Fibroblast of pulmonary artery (primary cell): ENCODE data around the gene ARHGEF12.

Source experiments
- DNase-seq: peaks from one replicate; pipeline ENCODE4 v3.0.0-alpha.2; 2010; ENCODE audit warnings: low read depth
- H3K4me3 ChIP-seq: replicated peaks from 2 replicates; pipeline ENCODE4 v1.5.1; 2011; ENCODE audit warnings: low read depth, mild to moderate bottlenecking, control low read depth, low read length, moderate library complexity
- CTCF ChIP-seq: IDR thresholded peaks from 2 replicates; pipeline ENCODE4 v1.5.1; 2011; ENCODE audit warnings: mild to moderate bottlenecking, control low read depth, low read length, inconsistent platforms; ENCODE audit errors: missing control alignments

The ARHGEF12 gene

DNA sequence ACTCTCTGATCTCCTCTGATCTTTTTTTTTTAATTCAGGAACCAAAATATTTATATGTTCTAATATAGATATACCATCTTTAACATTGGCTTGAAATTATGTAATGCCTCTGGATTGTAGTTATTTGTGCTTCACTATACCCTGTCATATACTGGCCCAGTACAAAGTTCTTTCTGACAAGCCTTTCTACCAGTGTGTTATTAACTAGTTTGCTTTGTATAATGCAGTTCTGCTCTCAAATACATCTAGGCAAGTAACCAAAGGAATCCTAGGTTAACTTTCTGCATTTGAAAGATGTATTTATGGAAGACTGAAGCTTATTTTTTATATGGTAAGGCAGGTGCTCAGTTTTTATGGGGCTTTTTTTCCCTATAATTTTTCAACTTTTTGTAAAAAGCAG, 36.1 kb downstream of the ARHGEF12 start:
- H3K4me3 ChIP-seq, result no peak overlapping the region
- no peak for DNase-seq
- no peak for TF ChIP-seq CTCF

- no peak for DNase-seq
- H3K4me3 ChIP-seq, result no peak overlapping the region
- no peak for TF ChIP-seq CTCF
Measured at GRCh38 chr11:120375076-120375475, 38.9 kb downstream of the ARHGEF12 start.

GRCh38 chr11:120376547-120377182, 40.5 kb downstream of the ARHGEF12 start:
- H3K4me3 ChIP-seq, result no peak overlapping the region
- no peak for DNase-seq
- no peak for TF ChIP-seq CTCF

- no peak for DNase-seq
- TF ChIP-seq CTCF, result no peak
- no peak overlapping the region for H3K4me3 ChIP-seq
Measured at GRCh38 chr11:120378474-120378873, 42.3 kb downstream of the ARHGEF12 start.

- no peak for TF ChIP-seq CTCF
- DNase-seq, result no peak
- H3K4me3 ChIP-seq, result no peak overlapping the region
Measured at GRCh38 chr11:120381401-120381800, 45.2 kb downstream of the ARHGEF12 start.

DNA sequence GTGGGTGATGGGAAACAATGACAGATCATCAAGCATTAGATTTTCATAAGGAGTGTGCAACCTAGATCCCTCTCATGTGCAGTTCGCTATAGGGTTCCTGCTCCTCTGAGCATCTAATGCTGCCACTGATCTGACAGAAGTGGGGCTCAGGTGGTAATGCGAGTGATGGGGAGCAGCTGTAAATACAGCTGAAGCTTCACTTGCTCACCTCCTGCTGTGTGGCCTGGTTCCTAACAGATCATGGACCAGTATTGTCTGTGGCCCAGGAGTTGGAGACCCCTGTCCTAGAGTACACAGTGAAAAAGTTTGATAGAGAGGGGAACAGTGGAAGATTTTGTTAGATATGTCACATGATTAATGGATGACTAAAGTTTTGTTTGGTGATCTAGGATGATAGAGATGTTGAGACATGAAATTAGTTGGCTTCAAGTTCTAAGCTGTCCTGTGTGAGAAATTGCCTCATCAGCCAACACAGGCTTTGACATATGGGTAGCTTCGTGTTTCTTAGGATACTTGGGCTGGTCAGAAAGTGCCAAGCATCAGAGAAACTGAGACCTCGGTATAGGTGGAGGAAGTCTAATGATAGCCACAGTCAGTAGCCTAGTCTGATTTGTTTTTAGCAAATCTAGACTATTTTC, 47.4 kb downstream of the ARHGEF12 start:
- no peak for TF ChIP-seq CTCF
- no peak for DNase-seq
- H3K4me3 ChIP-seq, result no peak overlapping the region

- DNase-seq, result no peak
Measured at GRCh38 chr11:120384476-120384875, 48.3 kb downstream of the ARHGEF12 start.

More at GRCh38 chr11:120384476-120384875, 48.3 kb downstream of the ARHGEF12 start:
- no peak for TF ChIP-seq CTCF
- H3K4me3 ChIP-seq, result no peak overlapping the region
